ENCODE data around the gene GPC3.
"Not testable (repeated sequence)": the region's sequence is repeated elsewhere in the genome, so short reads cannot be mapped to it uniquely, and the experiment has no call there.

GPC3 gene

GRCh38 chrX:133994576-133994975, 9.2 kb upstream of the GPC3 start:
- no peak for DNase-seq

- DNase-seq: no peak
Measured at GRCh38 chrX:133992882-133993281, 7.5 kb upstream of the GPC3 start.

- no peak for DNase-seq
Measured at GRCh38 chrX:133991814-133992213, 6.4 kb upstream of the GPC3 start.

- DNase-seq: not testable (repeated sequence)
Measured at GRCh38 chrX:133991057-133991456, 5.7 kb upstream of the GPC3 start.

- DNase-seq: no peak
Measured at GRCh38 chrX:133989993-133990392, 4.6 kb upstream of the GPC3 start.

- DNase-seq: no peak
Measured at GRCh38 chrX:133989490-133989889, 4.1 kb upstream of the GPC3 start.

GRCh38 chrX:133988010-133988409, 2.6 kb upstream of the GPC3 start:
- DNase-seq: no peak

- DNase-seq: no peak
Measured at GRCh38 chrX:133987188-133987587, 1.8 kb upstream of the GPC3 start.

GRCh38 chrX:133985967-133986683, 731 bp upstream of the GPC3 start:
- DNase-seq: no peak

GRCh38 chrX:133984857-133985163, 584 bp downstream of the GPC3 start:
- DNase-seq: no peak

GRCh38 chrX:133983974-133984845, 1.2 kb downstream of the GPC3 start:
- DNase-seq: no peak

GRCh38 chrX:133983256-133983973, 2.0 kb downstream of the GPC3 start:
- DNase-seq: no peak

GRCh38 chrX:133981924-133982323, 3.5 kb downstream of the GPC3 start:
- DNase-seq: no peak

- no peak for DNase-seq
Measured at GRCh38 chrX:133980832-133981588, 4.4 kb downstream of the GPC3 start.

GRCh38 chrX:133980406-133980805, 5.0 kb downstream of the GPC3 start:
- DNase-seq: no peak

GRCh38 chrX:133979641-133980230, 5.7 kb downstream of the GPC3 start:
- no peak for DNase-seq

- no peak for DNase-seq
Measured at GRCh38 chrX:133973704-133974103, 11.7 kb downstream of the GPC3 start.

GRCh38 chrX:133972916-133973315, 12.5 kb downstream of the GPC3 start:
- no peak for DNase-seq

- no peak for DNase-seq
Measured at GRCh38 chrX:133971586-133971985, 13.8 kb downstream of the GPC3 start.

- no peak for DNase-seq
Measured at GRCh38 chrX:133970076-133970475, 15.3 kb downstream of the GPC3 start.

GRCh38 chrX:133969191-133969590, 16.2 kb downstream of the GPC3 start:
- DNase-seq: no peak

GRCh38 chrX:133968109-133968508, 17.3 kb downstream of the GPC3 start:
- DNase-seq: no peak

GRCh38 chrX:133966199-133966598, 19.2 kb downstream of the GPC3 start:
- DNase-seq: no peak
